OCI-LY7 (cell line): ENCODE results near the gene FBXO5.

Source experiments
- EZH2phosphoT487 ChIP-seq: fragments of 200-600 bp; sonication (generic); IDR thresholded peaks from 2 replicates; pipeline ENCODE4 v1.6.1; 2018; ENCODE audit warnings: low read depth, borderline replicate concordance, mild to moderate bottlenecking, mixed run types, antibody characterized with exemption, low read length, moderate library complexity, mixed read lengths
- TF ChIP-seq, protein P1 (sequence below): fragments of 200-600 bp; sonication (generic); conservative IDR thresholded peaks from 2 replicates; pipeline ENCODE4 v1.5.1; 2014; ENCODE audit warnings: mild to moderate bottlenecking, antibody characterized with exemption, low read length, moderate library complexity, mixed read lengths

DNA sequence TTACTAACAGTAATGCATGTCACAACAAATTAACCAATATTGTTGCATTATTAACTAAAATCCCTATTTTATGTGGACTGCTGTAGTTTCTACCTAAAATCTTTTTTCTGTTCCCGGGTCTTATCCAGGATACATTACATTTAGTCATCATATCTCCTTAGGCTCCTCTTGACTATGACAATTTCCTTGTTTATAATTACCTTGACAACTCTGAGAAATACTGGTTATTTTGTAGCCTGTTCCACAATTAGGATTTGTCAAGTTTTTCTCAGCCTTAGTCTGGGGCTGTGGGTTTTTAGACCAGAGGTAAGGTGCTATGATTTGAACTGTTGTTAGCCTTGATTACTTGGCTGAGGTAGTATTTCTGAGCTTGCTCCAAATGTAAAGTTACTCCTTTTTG lies 3.7 kb downstream of the FBXO5 start:
- TF ChIP-seq, protein P1, sequence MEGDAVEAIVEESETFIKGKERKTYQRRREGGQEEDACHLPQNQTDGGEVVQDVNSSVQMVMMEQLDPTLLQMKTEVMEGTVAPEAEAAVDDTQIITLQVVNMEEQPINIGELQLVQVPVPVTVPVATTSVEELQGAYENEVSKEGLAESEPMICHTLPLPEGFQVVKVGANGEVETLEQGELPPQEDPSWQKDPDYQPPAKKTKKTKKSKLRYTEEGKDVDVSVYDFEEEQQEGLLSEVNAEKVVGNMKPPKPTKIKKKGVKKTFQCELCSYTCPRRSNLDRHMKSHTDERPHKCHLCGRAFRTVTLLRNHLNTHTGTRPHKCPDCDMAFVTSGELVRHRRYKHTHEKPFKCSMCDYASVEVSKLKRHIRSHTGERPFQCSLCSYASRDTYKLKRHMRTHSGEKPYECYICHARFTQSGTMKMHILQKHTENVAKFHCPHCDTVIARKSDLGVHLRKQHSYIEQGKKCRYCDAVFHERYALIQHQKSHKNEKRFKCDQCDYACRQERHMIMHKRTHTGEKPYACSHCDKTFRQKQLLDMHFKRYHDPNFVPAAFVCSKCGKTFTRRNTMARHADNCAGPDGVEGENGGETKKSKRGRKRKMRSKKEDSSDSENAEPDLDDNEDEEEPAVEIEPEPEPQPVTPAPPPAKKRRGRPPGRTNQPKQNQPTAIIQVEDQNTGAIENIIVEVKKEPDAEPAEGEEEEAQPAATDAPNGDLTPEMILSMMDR: no peak
- TF ChIP-seq EZH2phosphoT487: no peak
